Thyroid gland (tissue), 4 donors: ENCODE results near the gene C13orf46.

Experiments
- CTCF ChIP-seq, 6 experiments: fragments of 200-600 bp in 3 of 6; fragments of 450-650 bp in 3 of 6; sonication (generic) in 3 of 6; IDR thresholded peaks; one replicate each; pipeline ENCODE4 v1.5.1; 2016 to 2019; ENCODE audit warnings: antibody characterized with exemption in 6 of 6, mild to moderate bottlenecking in 2 of 6, inconsistent platforms in 1 of 6, moderate library complexity in 1 of 6
- POLR2A ChIP-seq, 2 donors: fragments of 450-650 bp; IDR thresholded peaks; one replicate each; pipeline ENCODE4 v1.6.1; 2017; ENCODE audit warnings: antibody characterized with exemption in 2 of 2, mild to moderate bottlenecking in 2 of 2, moderate library complexity in 1 of 2

GRCh38 chr13:113996912-113997745 is 23.3 kb upstream of the C13orf46 start:
- TF ChIP-seq CTCF (IDR thresholded peaks at IDR 0.05) (no peak), POLR2A (IDR thresholded peaks at IDR 0.05) (no peak)
